Endothelial cell (in vitro differentiated cells): ENCODE results near the gene LTB4R. TPM values are rescaled to one million over a fixed set of nuclear protein-coding genes. Genes with fewer than 3 reads are reported as not detected.

Source experiments
- DNase-seq: peaks from one replicate; pipeline ENCODE4 v3.0.0; 2021; ENCODE audit warnings: low spot score
- H3K27ac Mint-ChIP-seq: one replicate; pipeline ENCODE4 v1.8.0; 2021; ENCODE audit warnings: mixed read lengths, inconsistent platforms; ENCODE audit not compliant: unreplicated experiment
- H3K27me3 Mint-ChIP-seq: one replicate; pipeline ENCODE4 v1.8.0; 2021; ENCODE audit warnings: mild to moderate bottlenecking, moderate library complexity, mixed read lengths, inconsistent platforms; ENCODE audit not compliant: unreplicated experiment
- H3K36me3 Mint-ChIP-seq: one replicate; pipeline ENCODE4 v1.8.0; 2021; ENCODE audit warnings: mild to moderate bottlenecking, low read depth, mixed read lengths, inconsistent platforms; ENCODE audit not compliant: unreplicated experiment
- H3K4me1 Mint-ChIP-seq: one replicate; pipeline ENCODE4 v1.8.0; 2021; ENCODE audit warnings: mild to moderate bottlenecking, mixed read lengths, inconsistent platforms; ENCODE audit not compliant: unreplicated experiment
- H3K4me3 Mint-ChIP-seq: one replicate; pipeline ENCODE4 v1.8.0; 2021; ENCODE audit warnings: mild to moderate bottlenecking, mixed read lengths, inconsistent platforms; ENCODE audit not compliant: unreplicated experiment
- H3K9me3 Mint-ChIP-seq: one replicate; pipeline ENCODE4 v1.8.0; 2021; ENCODE audit warnings: mixed read lengths, inconsistent platforms; ENCODE audit not compliant: unreplicated experiment
- CTCF ChIP-seq: fragments of 200-600 bp; sonication (generic); IDR thresholded peaks from one replicate; pipeline ENCODE4 v1.5.0; 2021; ENCODE audit warnings: antibody characterized with exemption; ENCODE audit not compliant: unreplicated experiment
- total RNA-seq: library from RNA; stranded (reverse); fragmentation: NEBNext Ultra II Directional; extraction: Animal tissue kit (Norgen Biotek cat#: 25700); gene quantifications from one replicate; pipeline ENCODE4 v1.2.1, GENCODE V29; 2021; ENCODE audit not compliant: unreplicated experiment

Gene LTB4R
- total RNA-seq, 1 donor from 2014 or later: 9.5 TPM

- Mint-ChIP-seq H3K4me1 (no peaks in the 10 kb centered on the region), H3K9me3 (no peaks in the 10 kb centered on the region), H3K36me3 (peaks cover 3% of the 10 kb centered on the region), H3K27me3 (peaks cover 18% of the 10 kb centered on the region), H3K27ac (no peak overlapping the region), H3K4me3 (no peak overlapping the region)
- DNase-seq: no peak
- no peak for TF ChIP-seq CTCF
Observed at GRCh38 chr14:24283796-24284460, 27.4 kb upstream of the LTB4R start.

GRCh38 chr14:24284501-24285035 lies 26.7 kb upstream of the LTB4R start:
- peaks cover 3% of the 10 kb centered on the region for H3K36me3 Mint-ChIP-seq
- H3K27me3 Mint-ChIP-seq: peaks cover 18% of the 10 kb centered on the region
- no peak overlapping the region for H3K27ac Mint-ChIP-seq
- no peak overlapping the region for H3K4me3 Mint-ChIP-seq
- no peaks in the 10 kb centered on the region for H3K4me1 Mint-ChIP-seq
- no peak for DNase-seq
- TF ChIP-seq CTCF: no peak
- no peaks in the 10 kb centered on the region for H3K9me3 Mint-ChIP-seq

GRCh38 chr14:24285351-24285750 lies 26.0 kb upstream of the LTB4R start:
- Mint-ChIP-seq H3K9me3 (no peaks in the 10 kb centered on the region), H3K4me1 (no peaks in the 10 kb centered on the region), H3K27me3 (peaks cover 17% of the 10 kb centered on the region), H3K27ac (no peak overlapping the region), H3K36me3 (peaks cover 4% of the 10 kb centered on the region), H3K4me3 (no peak overlapping the region)
- no peak for DNase-seq
- no peak for TF ChIP-seq CTCF

- no peak for DNase-seq
- Mint-ChIP-seq H3K36me3 (peaks cover 15% of the 10 kb centered on the region), H3K9me3 (no peaks in the 10 kb centered on the region), H3K27me3 (peaks cover 13% of the 10 kb centered on the region), H3K27ac (no peak overlapping the region), H3K4me3 (no peak overlapping the region), H3K4me1 (no peaks in the 10 kb centered on the region)
- TF ChIP-seq CTCF: no peak
Observed at GRCh38 chr14:24286996-24287395, 24.3 kb upstream of the LTB4R start.

- Mint-ChIP-seq H3K9me3 (no peaks in the 10 kb centered on the region), H3K27ac (no peak overlapping the region), H3K27me3 (peaks cover 11% of the 10 kb centered on the region), H3K4me3 (no peak overlapping the region), H3K4me1 (no peaks in the 10 kb centered on the region), H3K36me3 (peaks cover 15% of the 10 kb centered on the region)
- no peak for TF ChIP-seq CTCF
- DNase-seq: no peak
Observed at GRCh38 chr14:24289649-24290280, 21.5 kb upstream of the LTB4R start.
